ENCODE results near the gene COX19. TPM values are rescaled to one million over a fixed set of nuclear protein-coding genes. Genes with fewer than 3 reads are reported as not detected.

Gene COX19
- total and polyA plus RNA-seq, 2 of the 13 experiments (the other 11 are each of a cell fraction or from before 2014, with no cell fraction given), result 11.5 to 21.7 TPM

- CTCF ChIA-PET (ENCODE audit: low intra/inter-chr PET ratio, low total read pairs), result no interaction called here
- Histone ChIP-seq H3K79me2 (ENCODE audit: insufficient read depth, low read length) (peaks cover 12% of the 10 kb centered on the region), H3K4me1 (ENCODE audit: insufficient read depth, low read length) (peaks cover 19% of the 10 kb centered on the region), H3K4me3 (replicated peaks in 1 of 3; ENCODE audit: insufficient read depth in 1 of 3, low read depth in 2 of 3, low read length in 3 of 3) (no peak overlapping the region), H3K27ac (ENCODE audit: extremely low read length, insufficient read depth, low read length) (no peak overlapping the region), H3K36me3 (replicated peaks in 1 of 2; ENCODE audit: control insufficient read depth in 1 of 2, insufficient read depth in 2 of 2, low read length in 2 of 2) (peaks cover 3 to 17% of the 10 kb centered on the region in 2 experiments; a peak in 4 of 5 replicates), H3K4me2 (ENCODE audit: low read depth, low read length) (no peak overlapping the region), H3K9me3 (ENCODE audit: low read length) (no peaks in the 10 kb centered on the region), H4K20me1 (ENCODE audit: insufficient read depth, low read length) (no peaks in the 10 kb centered on the region), H3K27me3 (ENCODE audit: control insufficient read depth in 1 of 2, insufficient read depth in 2 of 2, low read length in 2 of 2) (no peaks in the 10 kb centered on the region), H3K9ac (ENCODE audit: insufficient read depth, low read depth, low read length) (no peak overlapping the region), H2AFZ (ENCODE audit: low read length) (no peak overlapping the region)
- TF ChIP-seq, protein P1, sequence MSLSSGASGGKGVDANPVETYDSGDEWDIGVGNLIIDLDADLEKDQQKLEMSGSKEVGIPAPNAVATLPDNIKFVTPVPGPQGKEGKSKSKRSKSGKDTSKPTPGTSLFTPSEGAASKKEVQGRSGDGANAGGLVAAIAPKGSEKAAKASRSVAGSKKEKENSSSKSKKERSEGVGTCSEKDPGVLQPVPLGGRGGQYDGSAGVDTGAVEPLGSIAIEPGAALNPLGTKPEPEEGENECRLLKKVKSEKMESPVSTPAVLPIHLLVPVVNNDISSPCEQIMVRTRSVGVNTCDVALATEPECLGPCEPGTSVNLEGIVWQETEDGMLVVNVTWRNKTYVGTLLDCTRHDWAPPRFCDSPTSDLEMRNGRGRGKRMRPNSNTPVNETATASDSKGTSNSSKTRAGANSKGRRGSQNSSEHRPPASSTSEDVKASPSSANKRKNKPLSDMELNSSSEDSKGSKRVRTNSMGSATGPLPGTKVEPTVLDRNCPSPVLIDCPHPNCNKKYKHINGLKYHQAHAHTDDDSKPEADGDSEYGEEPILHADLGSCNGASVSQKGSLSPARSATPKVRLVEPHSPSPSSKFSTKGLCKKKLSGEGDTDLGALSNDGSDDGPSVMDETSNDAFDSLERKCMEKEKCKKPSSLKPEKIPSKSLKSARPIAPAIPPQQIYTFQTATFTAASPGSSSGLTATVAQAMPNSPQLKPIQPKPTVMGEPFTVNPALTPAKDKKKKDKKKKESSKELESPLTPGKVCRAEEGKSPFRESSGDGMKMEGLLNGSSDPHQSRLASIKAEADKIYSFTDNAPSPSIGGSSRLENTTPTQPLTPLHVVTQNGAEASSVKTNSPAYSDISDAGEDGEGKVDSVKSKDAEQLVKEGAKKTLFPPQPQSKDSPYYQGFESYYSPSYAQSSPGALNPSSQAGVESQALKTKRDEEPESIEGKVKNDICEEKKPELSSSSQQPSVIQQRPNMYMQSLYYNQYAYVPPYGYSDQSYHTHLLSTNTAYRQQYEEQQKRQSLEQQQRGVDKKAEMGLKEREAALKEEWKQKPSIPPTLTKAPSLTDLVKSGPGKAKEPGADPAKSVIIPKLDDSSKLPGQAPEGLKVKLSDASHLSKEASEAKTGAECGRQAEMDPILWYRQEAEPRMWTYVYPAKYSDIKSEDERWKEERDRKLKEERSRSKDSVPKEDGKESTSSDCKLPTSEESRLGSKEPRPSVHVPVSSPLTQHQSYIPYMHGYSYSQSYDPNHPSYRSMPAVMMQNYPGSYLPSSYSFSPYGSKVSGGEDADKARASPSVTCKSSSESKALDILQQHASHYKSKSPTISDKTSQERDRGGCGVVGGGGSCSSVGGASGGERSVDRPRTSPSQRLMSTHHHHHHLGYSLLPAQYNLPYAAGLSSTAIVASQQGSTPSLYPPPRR (CRISPR knock-in tag; IDR thresholded peaks at IDR 0.05; ENCODE audit: borderline replicate concordance), result no peak
- peak; percentile 42 for TF ChIP-seq AGO2 (optimal IDR thresholded peaks at IDR 0.05; ENCODE audit: low read depth, low read length)
- TF ChIP-seq ZBTB21 (CRISPR knock-in tag; IDR thresholded peaks at IDR 0.05), result no peak
- TF ChIP-seq, protein P2, sequence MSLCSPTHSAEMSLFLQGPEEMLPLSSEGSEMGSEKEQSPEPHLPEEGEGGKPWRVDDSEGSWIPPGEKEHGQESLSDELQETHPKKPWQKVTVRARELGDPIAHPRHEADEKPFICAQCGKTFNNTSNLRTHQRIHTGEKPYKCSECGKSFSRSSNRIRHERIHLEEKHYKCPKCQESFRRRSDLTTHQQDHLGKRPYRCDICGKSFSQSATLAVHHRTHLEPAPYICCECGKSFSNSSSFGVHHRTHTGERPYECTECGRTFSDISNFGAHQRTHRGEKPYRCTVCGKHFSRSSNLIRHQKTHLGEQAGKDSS (CRISPR knock-in tag; IDR thresholded peaks at IDR 0.05; ENCODE audit: borderline replicate concordance, low read depth), result no peak
- no peak for TF ChIP-seq ZNF224 (CRISPR knock-in tag; IDR thresholded peaks at IDR 0.05)
- DNase-seq (ENCODE audit: low spot score), result no peak
- no peak for ATAC-seq
- BruUV-seq (replicated peaks), result no TSS peak
- intact Hi-C loops (cut with micrococcal nuclease; ENCODE audit: unreplicated experiment), result no loop called here
- no peak for FAIRE-seq
- 96% methylated on average over 14 of the region's 25 CpGs for WGBS (ENCODE audit: low lambda C conversion rate)
- POLR2A ChIA-PET, result no interaction called here
- in situ Hi-C loops (cut with HindIII; ENCODE audit: extremely low pct_ligation_motif_present, low pct_unique_long_range_greater_than_20kb), result no loop called here
Observed at GRCh38 chr7:1021931-1022330, 46.6 kb upstream of the COX19 start.
